CD4-positive, alpha-beta T cell (primary cell): Measurements from ENCODE around the gene PDGFD. TPM values are rescaled to one million over a fixed set of nuclear protein-coding genes. Genes with fewer than 3 reads are reported as not detected.

ENCODE experiments used
- ATAC-seq: fragments of 200-7000 bp; cut with Tn5 transposase; one replicate; pipeline ENCODE4 v1.10.0; 2022; ENCODE audit warnings: mild to moderate bottlenecking; ENCODE audit not compliant: poor library complexity
- CTCF ChIA-PET: fragments of 350-600 bp; sonication (Branson Sonifier 250); formaldehyde crosslinking; loops from one replicate; lab custom pipeline; 2021; ENCODE audit warnings: antibody characterized with exemption, inconsistent platforms; lab: Charles Lee
- POLR2A ChIA-PET: fragments of 350-600 bp; sonication (Branson Sonifier 250); formaldehyde crosslinking; loops from one replicate; lab custom pipeline; 2021; ENCODE audit warnings: antibody characterized with exemption, inconsistent platforms; lab: Charles Lee
- DNase-seq, 14 experiments: peaks; one replicate each; pipeline ENCODE4 v3.0.0-alpha.2; 2013 to 2020; ENCODE audit warnings: mixed read lengths in 2 of 14
- H3K27ac ChIP-seq, 2 donors: one replicate each; pipeline versions ENCODE4 v1.5.1 to v1.7.0; 2013; ENCODE audit warnings: low read length in 2 of 2, low read depth in 1 of 2, mild to moderate bottlenecking in 1 of 2
- H3K27me3 ChIP-seq, 2 experiments: 1 replicate in 1 of 2; 2 replicates in 1 of 2; pipeline versions ENCODE4 v1.6.1 to v1.7.0; 2013; ENCODE audit warnings: low read length in 2 of 2, control low read depth in 1 of 2, mild to moderate bottlenecking in 1 of 2, moderate library complexity in 1 of 2; ENCODE audit not compliant: insufficient read depth in 2 of 2, control insufficient read depth in 1 of 2
- H3K36me3 ChIP-seq: one replicate; pipeline ENCODE4 v1.6.1; 2013; ENCODE audit warnings: low read length, control low read depth; ENCODE audit not compliant: insufficient read depth
- H3K4me1 ChIP-seq: one replicate; pipeline ENCODE4 v1.6.1; 2013; ENCODE audit warnings: low read length, control low read depth; ENCODE audit not compliant: insufficient read depth
- H3K4me3 ChIP-seq: one replicate; pipeline ENCODE4 v1.5.1; 2013; ENCODE audit warnings: mild to moderate bottlenecking, low read length, moderate library complexity
- H3K9me3 ChIP-seq, 2 experiments: 1 replicate in 1 of 2; 2 replicates in 1 of 2; pipeline versions ENCODE4 v1.6.1 to v1.7.0; 2013; ENCODE audit warnings: low read length in 2 of 2, mild to moderate bottlenecking in 2 of 2, control low read depth in 1 of 2, moderate library complexity in 1 of 2; ENCODE audit not compliant: control insufficient read depth in 1 of 2, insufficient read depth in 1 of 2
- H3K27ac Mint-ChIP-seq: one replicate; pipeline ENCODE4 v1.8.0; 2020; ENCODE audit warnings: mixed read lengths
- H3K27me3 Mint-ChIP-seq: one replicate; pipeline ENCODE4 v1.8.0; 2021; ENCODE audit warnings: mixed read lengths
- H3K36me3 Mint-ChIP-seq: one replicate; pipeline ENCODE4 v1.8.0; 2021; ENCODE audit warnings: low read depth, mixed read lengths
- H3K4me1 Mint-ChIP-seq: one replicate; pipeline ENCODE4 v1.8.0; 2021; ENCODE audit warnings: low read depth, mixed read lengths
- H3K4me3 Mint-ChIP-seq: one replicate; pipeline ENCODE4 v1.8.0; 2020; ENCODE audit warnings: mild to moderate bottlenecking, mixed read lengths
- H3K9me3 Mint-ChIP-seq: one replicate; pipeline ENCODE4 v1.8.0; 2020; ENCODE audit warnings: mixed read lengths
- intact Hi-C, 2 experiments: fragments of 100-400 bp; cut with DNase I in 1 of 2; cut with micrococcal nuclease in 1 of 2; formaldehyde crosslinking; loops; one replicate each; pipeline versions ENCODE4 v1.15.1 to v1.9.0; 2023 to 2025; cut with DNase I, micrococcal nuclease
- total RNA-seq, 174 experiments: library from RNA in 2 of 174; stranded (reverse) in 2 of 174; gene quantifications; one replicate each; pipeline ENCODE4 v1.2.3 and lab custom pipeline; 2021 to 2026
- TF ChIP-seq, protein P1 (sequence below): fragments of 200-600 bp; IDR thresholded peaks from one replicate; pipeline ENCODE4 v1.8.0; 2022; ENCODE audit warnings: antibody characterized with exemption, mild to moderate bottlenecking

Gene PDGFD
- total RNA-seq, 2 experiments from 2014 or later, result not detected

DNA sequence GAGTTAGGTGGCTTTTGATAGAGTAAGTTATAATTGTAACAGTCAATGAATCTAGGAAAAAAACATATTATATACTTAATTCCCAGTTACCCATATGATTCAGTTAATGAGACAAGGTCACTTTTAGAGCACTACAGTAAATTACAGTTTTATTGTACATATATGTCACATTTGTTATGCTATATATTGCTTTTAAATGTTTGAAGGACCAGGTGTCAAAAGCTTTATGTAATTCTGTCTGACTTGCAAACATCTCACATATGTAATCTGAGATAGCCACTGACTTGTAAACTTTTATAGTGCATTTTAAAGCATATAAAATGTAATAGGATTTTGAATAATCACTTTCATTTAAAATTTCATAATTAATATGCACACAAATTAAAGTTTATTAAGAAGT lies 36.7 kb upstream of the PDGFD start:
- Histone ChIP-seq H3K27ac (no peak overlapping the region), H3K4me3 (no peak overlapping the region), H3K36me3 (no peaks in the 10 kb centered on the region), H3K9me3 (no peaks in the 10 kb centered on the region), H3K27me3 (no peaks in the 10 kb centered on the region), H3K4me1 (no peaks in the 10 kb centered on the region)
- TF ChIP-seq, protein P1, sequence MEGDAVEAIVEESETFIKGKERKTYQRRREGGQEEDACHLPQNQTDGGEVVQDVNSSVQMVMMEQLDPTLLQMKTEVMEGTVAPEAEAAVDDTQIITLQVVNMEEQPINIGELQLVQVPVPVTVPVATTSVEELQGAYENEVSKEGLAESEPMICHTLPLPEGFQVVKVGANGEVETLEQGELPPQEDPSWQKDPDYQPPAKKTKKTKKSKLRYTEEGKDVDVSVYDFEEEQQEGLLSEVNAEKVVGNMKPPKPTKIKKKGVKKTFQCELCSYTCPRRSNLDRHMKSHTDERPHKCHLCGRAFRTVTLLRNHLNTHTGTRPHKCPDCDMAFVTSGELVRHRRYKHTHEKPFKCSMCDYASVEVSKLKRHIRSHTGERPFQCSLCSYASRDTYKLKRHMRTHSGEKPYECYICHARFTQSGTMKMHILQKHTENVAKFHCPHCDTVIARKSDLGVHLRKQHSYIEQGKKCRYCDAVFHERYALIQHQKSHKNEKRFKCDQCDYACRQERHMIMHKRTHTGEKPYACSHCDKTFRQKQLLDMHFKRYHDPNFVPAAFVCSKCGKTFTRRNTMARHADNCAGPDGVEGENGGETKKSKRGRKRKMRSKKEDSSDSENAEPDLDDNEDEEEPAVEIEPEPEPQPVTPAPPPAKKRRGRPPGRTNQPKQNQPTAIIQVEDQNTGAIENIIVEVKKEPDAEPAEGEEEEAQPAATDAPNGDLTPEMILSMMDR, result no peak
- Mint-ChIP-seq H3K36me3 (no peaks in the 10 kb centered on the region), H3K4me1 (no peaks in the 10 kb centered on the region), H3K9me3 (no peaks in the 10 kb centered on the region), H3K27ac (no peak overlapping the region), H3K27me3 (no peaks in the 10 kb centered on the region), H3K4me3 (no peak overlapping the region)
- ChIA-PET POLR2A (no interaction called here), CTCF (no interaction called here)
- intact Hi-C loops, result no loop called here
- DNase-seq (no peak), ATAC-seq (no peak)

DNA sequence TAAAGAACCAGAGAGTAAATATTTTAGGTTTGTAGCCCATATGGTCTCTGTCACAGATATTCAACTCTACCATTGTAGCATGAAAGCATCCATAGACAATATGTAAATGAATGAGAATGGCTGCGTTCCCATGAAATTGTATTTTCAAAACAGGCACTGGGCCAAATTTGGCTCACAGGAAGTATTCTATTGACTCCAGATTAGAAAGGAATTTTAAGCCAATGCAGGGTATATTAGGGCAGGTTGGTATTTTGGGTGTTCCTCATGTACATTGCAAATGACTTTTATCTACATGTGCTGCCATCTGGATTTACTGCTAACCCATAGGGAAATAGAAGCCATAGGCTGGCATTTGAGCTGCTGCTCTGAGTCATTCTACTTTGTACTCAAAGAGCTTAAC lies 35.1 kb upstream of the PDGFD start:
- H3K36me3 ChIP-seq, result no peaks in the 10 kb centered on the region
- H3K4me1 Mint-ChIP-seq, result no peaks in the 10 kb centered on the region
- no peak overlapping the region for H3K4me3 ChIP-seq
- H3K4me3 Mint-ChIP-seq, result no peak overlapping the region
- no peak for ATAC-seq
- no peaks in the 10 kb centered on the region for H3K9me3 ChIP-seq
- H3K27me3 ChIP-seq, result no peaks in the 10 kb centered on the region
- ChIA-PET POLR2A (no interaction called here), CTCF (no interaction called here)
- no peaks in the 10 kb centered on the region for H3K4me1 ChIP-seq
- H3K9me3 Mint-ChIP-seq, result no peaks in the 10 kb centered on the region
- H3K27ac ChIP-seq, result no peak overlapping the region
- no peaks in the 10 kb centered on the region for H3K36me3 Mint-ChIP-seq
- H3K27me3 Mint-ChIP-seq, result no peaks in the 10 kb centered on the region
- no peak for DNase-seq
- H3K27ac Mint-ChIP-seq, result no peak overlapping the region
- intact Hi-C loops, result no loop called here
- TF ChIP-seq, protein P1, result no peak

DNA sequence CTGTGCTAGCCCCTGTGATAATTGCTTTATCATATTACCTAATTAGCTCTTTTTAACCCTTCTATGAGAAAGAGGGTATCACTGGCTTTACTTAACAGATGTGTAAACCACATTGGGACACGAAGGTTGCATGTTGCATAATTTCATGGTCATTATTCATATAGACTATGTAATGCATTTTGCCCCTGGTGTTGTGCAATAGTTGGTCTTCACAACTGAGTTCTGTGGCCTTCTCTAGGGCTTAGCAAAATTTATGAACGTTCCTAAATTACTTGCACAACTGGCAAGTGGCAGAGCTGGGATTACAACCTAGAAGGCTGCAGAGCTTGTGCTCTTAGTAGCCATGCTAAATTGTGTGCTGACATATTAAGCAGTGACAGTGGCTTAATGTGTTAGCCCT lies 34.6 kb upstream of the PDGFD start:
- Histone ChIP-seq H3K36me3 (no peaks in the 10 kb centered on the region), H3K27me3 (no peaks in the 10 kb centered on the region), H3K4me3 (no peak overlapping the region), H3K4me1 (no peaks in the 10 kb centered on the region), H3K9me3 (peaks cover 0 to 3% of the 10 kb centered on the region in 2 experiments), H3K27ac (no peak overlapping the region)
- Mint-ChIP-seq H3K4me1 (no peaks in the 10 kb centered on the region), H3K36me3 (no peaks in the 10 kb centered on the region), H3K27ac (no peak overlapping the region), H3K27me3 (no peaks in the 10 kb centered on the region), H3K9me3 (no peaks in the 10 kb centered on the region), H3K4me3 (no peak overlapping the region)
- ChIA-PET POLR2A (no interaction called here), CTCF (no interaction called here)
- ATAC-seq (no peak), DNase-seq (no peak)
- TF ChIP-seq, protein P1, result no peak
- intact Hi-C loops, result no loop called here
